Colonic mucosa (tissue), 4 donors: ENCODE data around the gene SUSD4. TPM values are rescaled to one million over a fixed set of nuclear protein-coding genes. Genes with fewer than 3 reads are reported as not detected.

Source experiments
- DNase-seq: peaks from one replicate; pipeline ENCODE4 v3.0.0-alpha.2; 2020
- H3K27ac ChIP-seq: fragments of 200-600 bp; one replicate; pipeline ENCODE4 v1.8.0; 2021
- H3K27me3 ChIP-seq: fragments of 200-600 bp; one replicate; pipeline ENCODE4 v1.8.0; 2021
- H3K36me3 ChIP-seq: fragments of 200-600 bp; one replicate; pipeline ENCODE4 v1.8.0; 2021
- H3K4me1 ChIP-seq: fragments of 200-600 bp; one replicate; pipeline ENCODE4 v1.8.0; 2021; ENCODE audit warnings: mild to moderate bottlenecking
- H3K4me3 ChIP-seq: fragments of 200-600 bp; one replicate; pipeline ENCODE4 v1.8.0; 2021
- H3K9ac ChIP-seq, 2 donors: one replicate each; pipeline ENCODE4 v1.7.0; 2013; ENCODE audit warnings: control low read depth in 2 of 2, low read depth in 2 of 2, low read length in 2 of 2
- H3K9me3 ChIP-seq: fragments of 200-600 bp; one replicate; pipeline ENCODE4 v1.8.0; 2021
- intact Hi-C: fragments of 100-400 bp; cut with DNase I; formaldehyde crosslinking; loops from one replicate; pipeline ENCODE4 v1.14.1; 2022
- total RNA-seq, 2 donors: library from RNA; stranded (reverse); fragmentation: NEBNext Ultra II Directional in 1 of 2; extraction: Animal tissue kit (Norgen Biotek cat#: 25700) in 1 of 2; gene quantifications; one replicate each; pipeline ENCODE4 v1.2.1, GENCODE V29; 2021
- TF ChIP-seq, protein P1 (sequence below): fragments of 200-600 bp; IDR thresholded peaks from one replicate; pipeline ENCODE4 v1.8.0; 2022; ENCODE audit warnings: antibody characterized with exemption, mild to moderate bottlenecking
- donor health status: healthy.
- donor health status: DM: no; HTN: no; CAD: no.
- donor health status: DM: no; HTN: no; CAD: no.

SUSD4 gene
- total RNA-seq, 2 donors from 2014 or later: 0.15 to 0.37 TPM

DNA sequence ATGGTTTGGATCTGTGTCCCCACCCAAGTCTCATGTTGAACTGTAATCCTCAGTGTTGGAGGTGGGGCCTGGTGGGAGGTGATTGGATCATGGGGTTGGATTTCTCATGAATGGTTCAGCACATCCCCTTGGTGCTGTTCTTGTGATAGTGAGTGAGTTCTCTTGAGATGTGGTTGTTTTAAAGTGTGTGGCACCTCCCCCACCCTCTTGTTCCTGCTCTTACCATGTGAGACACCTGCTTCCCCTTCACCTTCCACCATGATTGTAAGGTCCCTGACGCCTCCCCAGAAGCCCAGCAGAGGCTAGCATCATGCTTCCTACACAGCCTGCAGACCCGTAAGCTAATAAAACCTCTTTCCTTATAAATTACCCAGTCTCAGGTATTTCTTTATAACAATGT is 55.8 kb downstream of the SUSD4 start:
- DNase-seq: no peak
- H3K27ac ChIP-seq: no peak overlapping the region
- TF ChIP-seq, protein P1, sequence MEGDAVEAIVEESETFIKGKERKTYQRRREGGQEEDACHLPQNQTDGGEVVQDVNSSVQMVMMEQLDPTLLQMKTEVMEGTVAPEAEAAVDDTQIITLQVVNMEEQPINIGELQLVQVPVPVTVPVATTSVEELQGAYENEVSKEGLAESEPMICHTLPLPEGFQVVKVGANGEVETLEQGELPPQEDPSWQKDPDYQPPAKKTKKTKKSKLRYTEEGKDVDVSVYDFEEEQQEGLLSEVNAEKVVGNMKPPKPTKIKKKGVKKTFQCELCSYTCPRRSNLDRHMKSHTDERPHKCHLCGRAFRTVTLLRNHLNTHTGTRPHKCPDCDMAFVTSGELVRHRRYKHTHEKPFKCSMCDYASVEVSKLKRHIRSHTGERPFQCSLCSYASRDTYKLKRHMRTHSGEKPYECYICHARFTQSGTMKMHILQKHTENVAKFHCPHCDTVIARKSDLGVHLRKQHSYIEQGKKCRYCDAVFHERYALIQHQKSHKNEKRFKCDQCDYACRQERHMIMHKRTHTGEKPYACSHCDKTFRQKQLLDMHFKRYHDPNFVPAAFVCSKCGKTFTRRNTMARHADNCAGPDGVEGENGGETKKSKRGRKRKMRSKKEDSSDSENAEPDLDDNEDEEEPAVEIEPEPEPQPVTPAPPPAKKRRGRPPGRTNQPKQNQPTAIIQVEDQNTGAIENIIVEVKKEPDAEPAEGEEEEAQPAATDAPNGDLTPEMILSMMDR: no peak

DNA sequence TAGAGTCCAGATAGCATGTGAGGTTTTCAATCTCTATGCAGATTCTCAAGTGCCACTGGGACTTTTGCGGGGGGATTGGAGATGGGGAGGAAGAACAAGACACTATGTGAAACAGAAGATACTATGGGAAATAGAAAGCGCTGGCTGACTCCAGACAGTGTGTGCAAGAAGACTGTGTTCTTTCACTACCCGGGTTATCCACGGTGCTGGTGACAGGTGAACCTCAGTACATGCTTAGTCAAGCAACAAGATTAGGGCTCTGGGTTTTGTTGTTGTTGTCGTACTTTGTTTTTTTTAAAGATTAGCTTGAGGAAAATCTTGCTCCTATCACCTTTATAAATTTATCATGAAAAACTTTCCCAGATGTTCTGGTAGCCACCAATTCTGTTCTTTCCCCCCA is 56.4 kb downstream of the SUSD4 start:
- no peak overlapping the region for H3K4me3 ChIP-seq
- H3K9ac ChIP-seq: no peak overlapping the region
- intact Hi-C loops: no loop called here
- H3K27ac ChIP-seq: no peak overlapping the region
- no peak for DNase-seq
- H3K36me3 ChIP-seq: no peaks in the 10 kb centered on the region
- no peaks in the 10 kb centered on the region for H3K9me3 ChIP-seq
- no peaks in the 10 kb centered on the region for H3K27me3 ChIP-seq
- H3K4me1 ChIP-seq: no peaks in the 10 kb centered on the region
- TF ChIP-seq, protein P1: no peak

More for the DNA sequence above, 55.8 kb downstream of the SUSD4 start:
- no peaks in the 10 kb centered on the region for H3K9me3 ChIP-seq
- H3K9ac ChIP-seq: no peak overlapping the region
- H3K4me1 ChIP-seq: no peaks in the 10 kb centered on the region
- intact Hi-C loops: no loop called here
- no peak overlapping the region for H3K4me3 ChIP-seq
- no peaks in the 10 kb centered on the region for H3K27me3 ChIP-seq
- H3K36me3 ChIP-seq: no peaks in the 10 kb centered on the region

DNA sequence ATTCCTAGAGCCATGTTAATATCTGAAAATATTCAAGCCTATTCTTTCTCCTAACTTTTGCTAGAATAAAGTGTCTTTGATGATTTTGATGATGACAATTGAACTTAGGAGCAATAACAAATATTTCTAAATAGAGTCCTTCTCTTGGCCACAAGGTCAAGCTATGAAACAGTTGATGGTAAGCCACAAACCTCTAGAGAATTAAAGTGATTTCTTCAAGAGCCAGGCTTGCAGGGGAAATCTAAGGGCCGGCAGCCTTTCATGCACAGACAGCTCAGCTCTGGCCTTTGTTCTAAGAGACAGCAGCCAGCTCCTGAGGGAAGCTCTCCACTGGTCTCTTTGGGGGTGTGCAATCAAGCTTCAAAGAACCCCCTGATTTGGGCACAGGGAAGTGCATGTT is 59.0 kb downstream of the SUSD4 start:
- Histone ChIP-seq H3K9ac (no peak overlapping the region), H3K9me3 (no peaks in the 10 kb centered on the region), H3K27ac (no peak overlapping the region), H3K36me3 (no peaks in the 10 kb centered on the region), H3K4me1 (no peaks in the 10 kb centered on the region), H3K4me3 (no peak overlapping the region), H3K27me3 (no peaks in the 10 kb centered on the region)
- no peak for DNase-seq
- intact Hi-C loops: no loop called here
- TF ChIP-seq, protein P1: no peak

DNA sequence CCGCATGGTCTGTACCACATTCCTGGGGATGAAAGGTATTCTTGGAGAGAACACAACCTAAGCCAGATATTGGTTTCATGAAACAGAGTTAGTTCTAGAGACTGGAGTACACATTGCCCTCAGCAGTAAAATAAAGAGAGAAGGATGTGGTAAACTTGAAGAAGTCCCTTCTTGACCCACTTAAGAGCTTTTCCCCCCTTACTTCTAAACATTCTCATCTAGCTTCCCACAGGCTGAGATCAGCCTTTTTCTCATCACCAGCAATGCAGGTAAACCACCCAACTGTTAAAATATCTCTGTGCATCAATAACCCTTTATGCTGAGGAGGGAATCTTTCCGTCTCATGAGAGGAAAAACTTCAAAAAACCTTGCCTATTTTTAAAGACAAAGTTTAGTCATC is 62.6 kb downstream of the SUSD4 start:
- H3K9ac ChIP-seq: no peak overlapping the region
- TF ChIP-seq, protein P1: no peak
- no peaks in the 10 kb centered on the region for H3K9me3 ChIP-seq
- H3K27ac ChIP-seq: no peak overlapping the region
- no peaks in the 10 kb centered on the region for H3K36me3 ChIP-seq
- no peaks in the 10 kb centered on the region for H3K4me1 ChIP-seq
- H3K4me3 ChIP-seq: no peak overlapping the region
- intact Hi-C loops: no loop called here
- no peak for DNase-seq
- no peaks in the 10 kb centered on the region for H3K27me3 ChIP-seq

DNA sequence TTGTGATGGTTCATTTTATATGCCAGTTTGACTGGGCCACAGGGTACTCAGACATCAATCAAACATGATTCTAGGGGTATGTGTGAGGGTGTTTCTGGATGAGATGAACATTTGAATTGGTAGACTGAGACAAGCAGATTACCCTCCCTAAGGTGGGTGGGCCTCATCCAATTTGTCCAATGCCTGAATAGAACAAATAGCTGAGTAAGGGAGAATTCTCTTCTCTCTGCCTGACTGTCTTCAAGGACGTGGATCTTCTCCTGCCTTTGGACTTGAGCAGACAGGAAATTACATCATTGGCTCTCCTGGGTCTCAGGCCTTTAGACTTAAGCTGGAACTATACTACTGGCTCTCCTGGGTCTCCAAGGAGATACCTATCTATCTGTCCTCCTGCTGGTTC is 64.4 kb downstream of the SUSD4 start:
- no peak for DNase-seq
- Histone ChIP-seq H3K4me3 (no peak overlapping the region), H3K9ac (no peak overlapping the region), H3K27ac (no peak overlapping the region), H3K36me3 (no peaks in the 10 kb centered on the region), H3K4me1 (no peaks in the 10 kb centered on the region), H3K9me3 (no peaks in the 10 kb centered on the region), H3K27me3 (no peaks in the 10 kb centered on the region)
- intact Hi-C loops: no loop called here
- TF ChIP-seq, protein P1: no peak

DNA sequence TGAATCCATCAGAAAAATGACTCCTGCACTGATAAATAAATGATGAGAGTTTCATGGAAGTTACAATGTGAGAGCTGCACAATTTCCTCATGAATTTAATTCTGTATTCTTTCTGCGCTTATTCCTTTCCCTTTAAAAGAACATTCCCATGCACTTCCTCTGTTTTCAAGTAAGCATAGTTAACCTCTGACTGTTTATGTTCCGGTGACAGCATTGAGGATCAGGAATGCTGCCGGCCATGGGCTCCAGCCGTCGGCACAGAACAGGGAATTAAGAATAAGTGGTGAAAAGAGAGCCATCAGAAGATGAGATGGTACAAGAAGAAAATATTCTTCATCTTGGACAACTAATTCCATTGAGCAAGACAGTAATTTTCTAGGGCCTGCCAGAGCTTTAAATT is 65.3 kb downstream of the SUSD4 start:
- TF ChIP-seq, protein P1: no peak
- Histone ChIP-seq H3K9ac (no peak overlapping the region), H3K9me3 (no peaks in the 10 kb centered on the region), H3K36me3 (no peaks in the 10 kb centered on the region), H3K4me1 (no peaks in the 10 kb centered on the region), H3K27ac (no peak overlapping the region), H3K4me3 (no peak overlapping the region), H3K27me3 (no peaks in the 10 kb centered on the region)
- intact Hi-C loops: no loop called here
- no peak for DNase-seq
